ENCODE measurements around the gene S100PBP.

DNA sequence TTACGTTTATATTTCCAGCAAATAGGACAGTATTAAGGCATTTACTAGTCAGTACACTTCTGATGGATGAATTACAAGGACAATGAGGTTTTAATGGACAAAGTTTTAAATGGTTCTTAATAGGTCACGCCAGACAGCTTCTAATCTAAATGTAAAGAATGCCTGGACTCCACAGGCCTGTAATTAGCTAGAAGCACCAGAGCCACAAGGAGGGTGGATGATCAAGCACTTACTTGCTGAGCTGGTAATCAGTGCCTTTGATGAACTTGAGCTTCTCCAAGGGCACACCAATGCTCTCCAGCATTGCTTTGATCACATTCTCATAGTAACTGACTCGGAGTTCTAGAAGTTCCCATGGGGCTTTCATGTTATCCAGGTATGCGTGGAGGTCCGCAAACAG lies 7.1 kb upstream of the S100PBP start:
- no peak for TF ChIP-seq CTCF (IDR thresholded peaks at IDR 0.05)
- no peak for TF ChIP-seq POLR2A (IDR thresholded peaks at IDR 0.05)
